ENCODE measurements around the gene OR5AP2.
"Not testable (repeated sequence)": the region's sequence is repeated elsewhere in the genome, so short reads cannot be mapped to it uniquely, and the experiment has no call there.

The OR5AP2 gene

DNA sequence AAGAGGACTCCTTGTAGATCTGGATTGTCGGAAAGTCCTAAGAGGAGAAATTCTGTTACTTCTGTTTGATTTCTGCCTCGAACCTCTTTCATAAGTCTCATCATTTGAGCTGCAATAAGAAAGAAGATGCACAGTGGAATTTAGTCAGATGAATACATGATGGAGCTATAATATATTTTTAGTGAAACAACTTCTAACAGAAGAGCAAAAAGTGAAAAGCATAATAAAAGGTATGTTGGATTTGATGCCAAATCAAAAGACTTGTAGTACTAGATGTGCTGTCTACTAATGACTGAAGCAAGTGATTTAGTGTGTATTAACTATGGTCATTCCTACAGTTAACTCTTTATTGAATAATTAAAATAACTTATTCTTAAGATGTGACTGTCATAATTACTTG lies at the start of gene OR5AP2:
OR5AP2 (minus strand) TSS at position 101 of the 400 bp plus-strand sequence; CDS start at position 101, 0 bp downstream.
- no peak for DNase-seq

DNA sequence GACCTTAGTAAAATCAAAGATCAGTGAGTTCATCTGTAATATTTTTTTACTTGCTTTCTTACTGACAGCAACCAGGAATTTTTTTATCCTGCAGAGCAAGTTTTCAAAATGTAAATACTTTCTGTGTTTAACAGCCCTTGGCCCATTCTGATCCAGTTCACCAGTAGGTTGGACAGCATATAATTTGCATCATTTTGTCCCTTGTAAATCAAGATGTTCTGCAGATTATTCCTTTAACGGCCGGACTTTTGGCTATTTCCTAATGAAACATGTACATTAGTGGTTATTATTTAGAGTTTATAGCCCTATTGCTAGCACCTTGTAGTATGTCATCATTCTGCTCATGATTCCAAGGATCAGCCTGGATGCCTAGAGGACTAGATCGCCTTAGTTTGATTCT lies 48.9 kb upstream of the OR5AP2 start:
- not testable (repeated sequence) for DNase-seq

DNA sequence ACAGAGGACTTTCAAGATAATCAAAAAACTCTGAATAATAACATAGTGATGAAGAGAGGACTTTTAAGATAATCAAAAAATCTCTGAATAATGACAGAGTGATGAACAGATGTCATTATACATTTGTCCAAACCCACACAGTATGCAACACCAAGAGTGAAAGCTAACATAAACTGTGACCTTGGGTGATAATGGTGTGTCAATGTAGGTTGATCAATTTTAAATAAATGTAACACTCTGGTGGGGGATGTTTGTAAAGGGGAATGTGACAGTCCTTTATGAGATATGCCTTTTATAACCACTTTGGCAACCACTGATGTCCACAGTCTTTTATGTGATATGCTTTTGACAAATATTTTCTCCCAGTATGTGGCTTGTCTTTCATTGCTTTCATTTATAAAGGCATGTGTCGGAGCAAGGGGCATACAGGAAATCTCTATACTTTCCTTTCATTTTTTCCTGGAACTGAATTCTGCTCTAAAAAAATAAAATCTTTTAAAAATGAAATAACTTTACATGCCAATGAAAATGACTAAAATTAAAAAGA lies 46.4 kb upstream of the OR5AP2 start:
- DNase-seq, result no peak

DNA sequence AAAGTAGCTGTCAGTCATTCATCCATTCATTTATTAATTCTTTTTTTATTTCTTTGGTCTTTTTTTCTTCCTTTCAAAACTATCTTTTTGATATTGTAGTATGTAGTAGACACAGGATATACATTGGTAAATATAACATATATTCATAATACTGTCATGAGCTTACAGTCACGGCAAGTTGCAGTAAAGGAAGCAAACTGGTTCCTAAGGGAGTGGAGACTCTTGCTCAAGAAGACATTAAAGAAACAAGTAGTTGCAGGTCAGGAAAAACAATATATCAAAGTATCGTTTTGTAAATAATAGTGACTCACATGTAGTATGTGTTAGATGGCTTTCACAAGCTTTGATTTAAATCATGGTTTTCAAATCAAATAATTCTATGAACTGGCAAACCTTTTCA lies 28.7 kb upstream of the OR5AP2 start:
- DNase-seq, result no peak

DNA sequence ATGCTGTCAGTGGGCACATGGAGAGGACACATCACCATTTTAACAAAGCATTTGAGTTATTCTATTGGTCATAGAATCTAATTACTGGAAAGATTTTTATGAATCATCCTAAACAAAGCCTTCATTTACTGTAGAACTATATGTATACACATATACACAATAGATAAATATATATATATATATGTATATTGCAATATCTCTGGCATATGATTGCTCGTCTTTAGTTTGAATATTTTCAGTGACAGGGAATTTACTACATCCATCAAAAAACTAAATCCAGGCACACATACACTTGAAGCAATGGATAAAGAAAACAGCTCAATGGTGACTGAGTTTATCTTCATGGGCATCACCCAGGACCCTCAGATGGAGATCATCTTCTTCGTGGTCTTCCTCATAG lies 21.1 kb upstream of the OR5AP2 start, which contains the start of gene OR5AR1:
OR5AR1 (plus strand) TSS at position 301 of the 400 bp plus-strand sequence; CDS start at position 301, 0 bp downstream.
- no peak for DNase-seq

DNA sequence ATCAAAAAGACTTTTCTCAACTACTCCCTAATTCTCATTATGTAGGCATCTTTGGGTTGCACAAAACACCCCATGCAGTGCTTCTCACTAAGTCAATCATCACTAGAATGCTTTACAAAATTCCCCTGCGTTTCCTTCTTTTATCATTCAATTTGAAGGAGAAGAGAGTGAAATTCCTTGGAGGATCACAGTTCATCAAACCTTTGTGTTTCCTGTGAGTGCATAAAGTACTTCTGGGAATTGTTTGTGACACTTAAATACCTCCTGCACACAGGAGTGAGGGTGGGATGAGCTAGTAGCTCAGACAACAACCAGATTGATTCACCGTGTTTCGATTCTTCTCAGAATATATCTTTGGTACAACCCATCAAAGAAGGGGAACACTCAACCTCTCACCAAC lies 17.5 kb upstream of the OR5AP2 start:
- DNase-seq, result no peak

DNA sequence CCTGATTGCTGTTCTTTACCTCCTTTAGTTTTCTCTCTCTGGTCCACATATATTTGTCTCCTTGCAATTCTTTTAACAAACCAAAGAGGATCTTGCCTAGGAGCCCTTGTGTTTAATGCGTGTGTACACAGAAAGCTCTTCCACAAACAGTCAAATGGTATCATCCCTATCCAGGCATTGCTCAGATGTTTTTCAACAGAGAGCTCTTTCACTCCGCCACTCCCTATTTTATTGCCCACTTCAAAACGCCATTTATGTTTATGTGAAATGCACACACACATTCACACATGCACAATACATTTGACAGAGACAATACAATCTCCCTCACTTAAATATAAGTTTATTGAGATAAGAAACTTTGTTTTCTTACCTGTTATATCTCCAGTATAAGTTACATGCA lies 4.7 kb downstream of the OR5AP2 start:
- no peak for DNase-seq

DNA sequence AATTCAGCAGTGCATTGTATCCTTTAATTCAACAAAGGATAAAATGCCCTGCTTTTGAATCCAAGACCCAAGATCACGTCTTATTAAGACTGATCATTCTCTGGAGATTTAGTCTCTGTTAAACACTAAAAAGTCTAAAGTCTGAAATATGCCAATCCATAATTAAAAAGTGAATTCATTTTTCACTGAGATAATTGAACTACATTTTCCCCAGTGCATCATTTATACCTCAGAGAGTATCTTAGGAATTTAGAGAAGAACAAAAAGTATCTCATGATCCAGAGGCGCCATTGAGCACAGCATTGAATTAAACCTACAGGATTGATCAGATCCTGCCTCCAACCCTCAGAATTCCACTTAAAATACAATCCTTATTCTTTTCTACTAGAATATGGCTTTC lies 5.4 kb downstream of the OR5AP2 start:
- no peak for DNase-seq

DNA sequence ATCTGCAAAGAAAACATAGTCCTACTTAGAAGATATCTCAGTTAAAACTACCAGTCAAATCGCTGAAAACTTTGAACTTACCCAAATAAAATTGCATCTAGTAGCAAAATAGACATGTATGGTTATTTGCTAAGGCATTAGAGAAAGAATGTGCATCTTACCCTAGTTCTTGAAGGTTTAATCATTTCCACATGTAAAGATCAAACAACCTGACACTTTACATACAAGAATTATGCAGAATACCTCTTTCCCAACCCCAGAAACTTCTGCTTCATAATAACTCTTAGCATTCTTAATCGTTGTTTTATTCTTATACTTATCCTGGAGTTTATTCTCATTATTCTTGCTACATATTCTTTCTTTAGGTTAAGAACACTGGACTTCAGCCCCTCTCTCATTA lies 9.9 kb downstream of the OR5AP2 start:
- no peak for DNase-seq

DNA sequence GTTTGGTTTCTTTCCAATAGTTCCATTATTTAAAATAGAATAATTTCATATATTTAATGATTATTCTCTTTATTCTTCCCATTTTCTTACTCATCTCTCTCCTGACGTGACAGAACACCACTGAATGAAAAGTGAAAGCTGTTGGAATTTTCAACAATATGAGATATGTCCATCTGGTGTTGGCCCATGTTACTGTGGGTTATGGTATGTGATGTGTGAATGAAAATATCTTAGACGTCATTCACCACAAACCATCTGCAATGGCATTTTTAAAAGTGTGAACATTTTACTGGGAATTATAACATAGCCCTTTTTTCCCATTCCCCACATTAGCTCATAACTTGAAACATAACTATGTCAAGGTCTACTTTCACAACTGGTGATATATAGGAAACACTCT lies 16.3 kb downstream of the OR5AP2 start:
- no peak for DNase-seq

DNA sequence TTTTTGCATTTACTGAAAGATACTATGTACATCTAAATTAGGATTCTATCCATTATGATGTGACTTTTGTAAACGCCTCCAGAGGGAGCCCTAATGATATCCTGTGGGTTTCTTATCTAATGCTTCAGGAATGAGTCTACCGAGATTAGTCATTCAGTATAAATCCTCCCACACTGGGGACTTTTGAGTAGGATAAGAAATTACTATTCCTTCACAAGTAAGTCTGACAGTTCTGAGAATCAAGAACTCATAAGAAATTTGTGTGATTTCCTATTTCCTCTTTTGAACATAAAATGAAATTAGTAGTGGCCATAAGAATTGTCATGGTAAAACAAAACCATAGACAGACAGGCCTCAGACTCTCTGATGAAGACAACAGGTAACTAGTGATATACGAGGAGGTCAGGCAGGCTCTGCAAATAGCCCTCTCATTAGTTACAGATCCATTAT lies 17.6 kb downstream of the OR5AP2 start:
- DNase-seq, result no peak

DNA sequence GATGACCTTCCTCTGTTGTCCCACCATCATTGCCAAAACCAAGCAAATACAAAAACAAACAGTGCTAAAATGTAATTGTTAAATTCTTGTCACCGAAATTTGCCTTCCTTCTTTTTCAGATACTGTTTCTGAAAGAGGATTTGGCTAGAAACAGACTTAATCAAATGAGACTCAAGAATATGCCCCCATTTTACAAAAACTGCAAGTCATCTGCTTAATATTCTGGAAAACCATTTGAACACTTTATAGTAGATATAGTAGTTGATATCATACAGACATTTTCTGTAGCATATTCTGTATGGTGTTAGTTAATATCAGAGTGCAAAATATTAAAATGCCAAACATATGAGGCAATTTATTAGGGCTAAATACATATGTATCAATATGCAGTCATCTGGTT lies 31.1 kb downstream of the OR5AP2 start:
- no peak for DNase-seq

DNA sequence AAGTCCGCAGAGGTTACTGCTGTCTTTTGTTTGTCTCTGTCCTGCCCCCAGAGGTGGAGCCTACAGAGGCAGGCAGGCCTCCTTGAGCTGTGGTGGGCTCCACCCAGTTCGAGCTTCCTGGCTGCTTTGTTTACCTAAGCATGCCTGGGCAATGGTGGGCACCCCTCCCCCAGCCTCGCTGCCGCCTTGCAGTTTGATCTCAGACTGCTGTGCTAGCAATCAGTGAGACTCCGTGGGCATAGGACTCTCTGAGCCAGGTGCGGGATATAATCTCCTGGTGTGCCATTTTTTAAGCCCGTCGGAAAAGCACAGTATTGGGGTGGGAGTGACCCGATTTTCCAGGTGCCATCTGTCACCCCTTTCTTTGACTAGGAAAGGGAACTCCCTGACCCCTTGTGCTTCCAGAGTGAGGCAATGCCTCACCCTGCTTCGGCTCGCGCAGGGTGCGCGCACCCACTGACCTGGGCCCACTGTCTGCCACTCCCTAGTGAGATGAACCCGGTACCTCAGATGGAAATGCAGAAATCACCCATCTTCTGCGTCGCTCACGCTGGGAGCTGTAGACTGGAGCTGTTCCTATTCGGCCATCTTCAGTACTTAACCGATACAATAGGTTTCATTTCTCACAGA lies 50.0 kb downstream of the OR5AP2 start:
- DNase-seq, result not testable (repeated sequence)
